Measurements from ENCODE around the gene PKP4. TPM values are rescaled to one million over a fixed set of nuclear protein-coding genes. Genes with fewer than 3 reads are reported as not detected.

The PKP4 gene
- total and polyA plus RNA-seq, 2 of the 8 experiments (the other 6 are each of a cell fraction or from before 2014, with no cell fraction given) = 48.2 to 88.0 TPM

DNA sequence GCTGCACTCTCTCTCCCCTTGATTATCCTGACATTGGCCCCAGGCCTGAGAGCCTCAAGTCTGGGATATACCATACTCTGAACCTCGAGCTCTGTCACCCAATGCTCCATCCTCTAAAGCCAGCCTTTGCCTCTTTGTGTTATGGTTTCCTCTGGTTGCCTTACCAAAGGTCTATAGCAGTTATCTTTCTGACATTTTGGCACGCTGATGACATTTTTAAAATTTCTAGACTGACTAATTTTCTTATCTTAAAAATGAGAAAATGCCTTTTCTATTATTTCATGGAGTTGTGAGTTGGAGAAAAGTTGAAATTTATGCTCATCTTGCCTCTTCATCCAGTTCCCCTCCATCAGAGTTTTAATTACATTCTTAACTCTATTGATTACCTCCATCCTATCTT is 62.7 kb downstream of the PKP4 start:
- Histone ChIP-seq H4K20me1 (replicated peaks in 1 of 2; ENCODE audit: control insufficient read depth in 1 of 2, insufficient read depth in 2 of 2, low read length in 2 of 2) (peaks cover 0 to 3% of the 10 kb centered on the region in 2 experiments), H3K56ac (replicated peaks; ENCODE audit: insufficient read length, low read depth, low read length) (no peak overlapping the region), H2BK120ac (replicated peaks; ENCODE audit: low read depth, low read length) (no peak overlapping the region), H2AK5ac (ENCODE audit: low read depth, low read length) (no peak overlapping the region), H3K27me3 (replicated peaks in 1 of 4; ENCODE audit: control insufficient read depth in 3 of 4, extremely low read depth in 1 of 4, insufficient read depth in 3 of 4, low read length in 3 of 4) (no peaks in the 10 kb centered on the region), H3K23me2 (ENCODE audit: low read depth, low read length) (no peaks in the 10 kb centered on the region), H3K9me3 (ENCODE audit: insufficient read depth in 2 of 2, low read depth in 1 of 2, low read length in 1 of 2) (no peaks in the 10 kb centered on the region), H3K4me3 (ENCODE audit: extremely low read depth in 1 of 4, insufficient read depth in 2 of 4, low read depth in 3 of 4, low read length in 4 of 4) (no peak overlapping the region), H2BK5ac (ENCODE audit: low read depth, low read length) (no peak overlapping the region), H3K9ac (replicated peaks in 1 of 4; ENCODE audit: extremely low read depth in 1 of 4, low read depth in 3 of 4, low read length in 3 of 4) (no peak overlapping the region), H3K4me2 (ENCODE audit: insufficient read depth in 1 of 2, low read depth in 2 of 2, low read length in 2 of 2) (no peak overlapping the region), H4K5ac (ENCODE audit: insufficient read length, low read depth, low read length) (no peak overlapping the region), H3K79me1 (ENCODE audit: low read depth, low read length) (peaks cover 2% of the 10 kb centered on the region; the same call in 1 of the 2 replicates), H3K4ac (replicated peaks; ENCODE audit: insufficient read length, low read depth, low read length) (no peak overlapping the region), H3K79me2 (ENCODE audit: control insufficient read depth in 1 of 2, insufficient read depth in 2 of 2, low read length in 2 of 2) (peaks cover 0 to 60% of the 10 kb centered on the region in 2 experiments; a peak in 3 of 4 replicates), H3K23ac (ENCODE audit: insufficient read length) (no peak overlapping the region), H2BK15ac (ENCODE audit: low read length) (no peak overlapping the region), H3K18ac (ENCODE audit: extremely low read depth, low read length) (no peak overlapping the region), H3K4me1 (replicated peaks in 1 of 4; ENCODE audit: control insufficient read depth in 3 of 4, insufficient read depth in 4 of 4, low read length in 3 of 4) (no peaks in the 10 kb centered on the region), H3K14ac (ENCODE audit: insufficient read length) (no peak overlapping the region), H4K8ac (ENCODE audit: extremely low read depth, insufficient read depth, low read length) (no peak overlapping the region), H4K91ac (replicated peaks; ENCODE audit: insufficient read length, low read length) (no peak overlapping the region), H3K36me3 (ENCODE audit: control insufficient read depth in 2 of 4, insufficient read depth in 4 of 4, low read length in 3 of 4) (no peaks in the 10 kb centered on the region), H2BK20ac (ENCODE audit: low read length) (no peak overlapping the region), H2BK12ac (ENCODE audit: low read depth, low read length) (no peak overlapping the region), H3K27ac (ENCODE audit: low read depth, low read length) (no peak overlapping the region), H2AFZ (ENCODE audit: low read length) (no peak overlapping the region)
- DNase-seq (ENCODE audit: low read depth in 1 of 2, low spot score in 2 of 2) (no peak), FAIRE-seq (no peak)
- POLR2A ChIA-PET (ENCODE audit: partially characterized antibody) = interaction anchor here (1.8 kb wide), 1 partner anchor 62 kb away, joined by 4 read pairs; no protein-coding TSS in a partner anchor
- CTCF ChIA-PET (ENCODE audit: partially characterized antibody) = interaction anchor here (1.9 kb wide), 1 partner anchor 11 kb away, joined by 6 read pairs; no protein-coding TSS in a partner anchor
- WGBS, 2 experiments (ENCODE audit: extremely low coverage in 1 of 2, insufficient coverage in 1 of 2, insufficient read length in 1 of 2, insufficient replicate concordance in 2 of 2, low coverage in 1 of 2, low lambda C conversion rate in 2 of 2, missing lambda C conversion rate in 1 of 2) = 86% methylated on average over 2 of the region's 2 CpGs; no CpG with 5 or more reads in 1 of the 2 experiments
- no peak for TF ChIP-seq NANOG (IDR thresholded peaks at IDR 0.05; ENCODE audit: insufficient read depth, low read depth, low read length, poor library complexity, severe bottlenecking)
- no peak for TF ChIP-seq FOSL1 (IDR thresholded peaks at IDR 0.05; ENCODE audit: insufficient read depth, low read depth, low read length)
- TF ChIP-seq BACH1 (IDR thresholded peaks at IDR 0.05; ENCODE audit: low read length) = no peak
